Thyroid gland (tissue), 4 donors: Measurements from ENCODE around the gene RCOR1. TPM values are rescaled to one million over a fixed set of nuclear protein-coding genes. Genes with fewer than 3 reads are reported as not detected.
"Not testable (repeated sequence)": the region's sequence is repeated elsewhere in the genome, so short reads cannot be mapped to it uniquely, and the experiment has no call there.

Source experiments
- DNase-seq, 2 donors: peaks; one replicate each; pipeline ENCODE4 v3.0.0-alpha.2; 2019
- H3K27ac ChIP-seq, 3 donors: fragments of 200-600 bp; sonication (generic); 1 replicate in 2 of 3; 2 replicates in 1 of 3; pipeline ENCODE4 v1.5.1; 2016 to 2019; ENCODE audit warnings: mild to moderate bottlenecking in 1 of 3, moderate library complexity in 1 of 3
- H3K27me3 ChIP-seq: fragments of 200-600 bp; sonication (generic); one replicate; pipeline ENCODE4 v1.5.1; 2019
- H3K36me3 ChIP-seq, 2 donors: fragments of 200-600 bp; sonication (generic); one replicate each; pipeline ENCODE4 v1.5.1; 2016 to 2019
- H3K4me1 ChIP-seq, 2 donors: fragments of 200-600 bp; sonication (generic); one replicate each; pipeline ENCODE4 v1.5.1; 2017 to 2019
- H3K4me3 ChIP-seq, 3 donors: fragments of 200-600 bp; sonication (generic); replicated peaks in 1 of 3; 1 replicate in 2 of 3; 2 replicates in 1 of 3; pipeline ENCODE4 v1.5.1; 2016; ENCODE audit warnings: mild to moderate bottlenecking in 1 of 3
- H3K9me3 ChIP-seq: fragments of 200-600 bp; sonication (generic); one replicate; pipeline ENCODE4 v1.5.1; 2017
- CTCF ChIP-seq, 6 experiments: fragments of 200-600 bp in 3 of 6; fragments of 450-650 bp in 3 of 6; sonication (generic) in 3 of 6; IDR thresholded peaks; one replicate each; pipeline ENCODE4 v1.5.1; 2016 to 2019; ENCODE audit warnings: antibody characterized with exemption in 6 of 6, mild to moderate bottlenecking in 2 of 6, inconsistent platforms in 1 of 6, moderate library complexity in 1 of 6
- POLR2A ChIP-seq, 2 donors: fragments of 450-650 bp; IDR thresholded peaks; one replicate each; pipeline ENCODE4 v1.6.1; 2017; ENCODE audit warnings: antibody characterized with exemption in 2 of 2, mild to moderate bottlenecking in 2 of 2, moderate library complexity in 1 of 2
- WGBS, 2 donors: methylation state at CpG; one replicate each; pipeline ENCODE4 v1.1.5; 2017; 5-methylcytosine and 5-hydroxymethylcytosine counted together
- intact Hi-C: fragments of 100-400 bp; cut with DNase I; formaldehyde crosslinking; loops from one replicate; pipeline ENCODE4 v1.15.1; 2023
- total RNA-seq, 4 donors: library from RNA; depleted of rRNA; stranded (reverse); fragments of >200 nt; gene quantifications; one replicate each; pipeline ENCODE4 v1.2.3, GENCODE V29; 2016

Gene RCOR1
- total RNA-seq, 4 donors from 2014 or later: 9.4 to 14.2 (median 11.3) TPM

GRCh38 chr14:102760496-102761193, 168.2 kb downstream of the RCOR1 start:
- Histone ChIP-seq H3K36me3 (no peaks in the 10 kb centered on the region), H3K4me1 (peaks cover 5 to 15% of the 10 kb centered on the region in 2 donors), H3K9me3 (no peaks in the 10 kb centered on the region), H3K27ac (no peak overlapping the region), H3K4me3 (no peak overlapping the region), H3K27me3 (no peaks in the 10 kb centered on the region)
- TF ChIP-seq POLR2A (IDR thresholded peaks at IDR 0.05): no peak
- TF ChIP-seq CTCF (IDR thresholded peaks at IDR 0.05): no peak
- 36 to 39% methylated on average over 19 to 21 of the region's 21 CpGs for WGBS, 2 donors
- intact Hi-C loops: no loop called here
- DNase-seq: peak; percentile 24 to 30

- H3K36me3 ChIP-seq: no peaks in the 10 kb centered on the region
- no peak overlapping the region for H3K27ac ChIP-seq
- H3K4me3 ChIP-seq: no peak overlapping the region
- no peaks in the 10 kb centered on the region for H3K27me3 ChIP-seq
- no peaks in the 10 kb centered on the region for H3K9me3 ChIP-seq
- WGBS, 2 donors: 61 to 67% methylated on average over 10 to 15 of the region's 15 CpGs
- no peak for DNase-seq
- TF ChIP-seq CTCF (IDR thresholded peaks at IDR 0.05) (no peak), POLR2A (IDR thresholded peaks at IDR 0.05) (no peak)
- intact Hi-C loops: no loop called here
- peaks cover 5 to 15% of the 10 kb centered on the region in 2 donors for H3K4me1 ChIP-seq
Measured at GRCh38 chr14:102761206-102761605, 168.8 kb downstream of the RCOR1 start.

- 19 to 41% methylated on average over 10 to 11 of the region's 11 CpGs for WGBS, 2 donors
Measured at GRCh38 chr14:102764220-102764671, 171.8 kb downstream of the RCOR1 start.

GRCh38 chr14:102765770-102766169, 173.3 kb downstream of the RCOR1 start:
- H3K27ac ChIP-seq, DNase-seq, H3K36me3 ChIP-seq, H3K9me3 ChIP-seq, intact Hi-C loops, H3K4me3 ChIP-seq, H3K27me3 ChIP-seq: not testable (repeated sequence)
- 94% methylated on average over 7 to 8 of the region's 8 CpGs for WGBS, 2 donors
- peaks cover 2 to 13% of the 10 kb centered on the region in 2 donors for H3K4me1 ChIP-seq

More at GRCh38 chr14:102764220-102764671, 171.8 kb downstream of the RCOR1 start:
- no peaks in the 10 kb centered on the region for H3K36me3 ChIP-seq
- intact Hi-C loops: no loop called here
- H3K4me3 ChIP-seq: no peak overlapping the region
- H3K27ac ChIP-seq: peak overlapping the region in 1 of 3 donors; percentile 10
- H3K4me1 ChIP-seq: peaks cover 5 to 15% of the 10 kb centered on the region in 2 donors
- H3K27me3 ChIP-seq: no peaks in the 10 kb centered on the region
- DNase-seq: peak; percentile 86
- H3K9me3 ChIP-seq: no peaks in the 10 kb centered on the region
- TF ChIP-seq CTCF (IDR thresholded peaks at IDR 0.05) (no peak), POLR2A (IDR thresholded peaks at IDR 0.05) (no peak)

GRCh38 chr14:102768223-102769048, 176.0 kb downstream of the RCOR1 start:
- no peak for DNase-seq
- no peak overlapping the region for H3K27ac ChIP-seq
- WGBS, 2 donors: 86 to 87% methylated on average over 19 of the region's 19 CpGs
- H3K36me3 ChIP-seq: no peaks in the 10 kb centered on the region
- intact Hi-C loops: no loop called here
- H3K27me3 ChIP-seq: no peaks in the 10 kb centered on the region
- TF ChIP-seq POLR2A (IDR thresholded peaks at IDR 0.05) (no peak), CTCF (IDR thresholded peaks at IDR 0.05) (no peak)
- H3K9me3 ChIP-seq: no peaks in the 10 kb centered on the region
- H3K4me1 ChIP-seq: peaks cover 0 to 9% of the 10 kb centered on the region in 2 donors
- H3K4me3 ChIP-seq: no peak overlapping the region
